ENCODE data around the gene ATP6V0B. TPM values are rescaled to one million over a fixed set of nuclear protein-coding genes. Genes with fewer than 3 reads are reported as not detected.
A peak's percentile ranks its signal among the peaks of the same experiment; 100 is the strongest.

ATP6V0B gene
- total RNA-seq, 1 donor from 2014 or later: 115 TPM

DNA sequence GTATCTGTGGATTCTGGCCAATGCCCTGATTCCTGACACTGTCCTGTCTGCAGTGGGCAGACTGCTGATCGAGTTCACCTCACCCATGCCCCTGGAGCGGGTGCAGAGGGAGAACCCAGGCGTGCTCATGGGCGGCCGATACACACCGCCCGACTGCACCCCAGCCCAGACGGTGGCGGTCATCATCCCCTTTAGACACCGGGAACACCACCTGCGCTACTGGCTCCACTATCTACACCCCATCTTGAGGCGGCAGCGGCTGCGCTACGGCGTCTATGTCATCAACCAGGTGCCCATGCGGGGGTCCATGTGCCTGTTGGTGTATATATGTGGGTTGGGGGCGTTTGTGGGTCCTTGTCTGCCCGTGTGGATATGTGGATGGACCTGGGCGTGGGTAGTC lies 6.9 kb downstream of the ATP6V0B start:
- H3K27me3 Mint-ChIP-seq: no peaks in the 10 kb centered on the region
- H3K4me3 Mint-ChIP-seq: peak overlapping the region; percentile 48
- H3K36me3 Mint-ChIP-seq: peaks cover 39% of the 10 kb centered on the region
- H3K27ac Mint-ChIP-seq: no peak overlapping the region
- H3K4me1 Mint-ChIP-seq (ENCODE audit: unreplicated experiment): peaks cover 43% of the 10 kb centered on the region
- DNase-seq (ENCODE audit: extremely low spot score, unreplicated experiment): no peak
- no peaks in the 10 kb centered on the region for H3K9me3 Mint-ChIP-seq
- TF ChIP-seq, protein P1, sequence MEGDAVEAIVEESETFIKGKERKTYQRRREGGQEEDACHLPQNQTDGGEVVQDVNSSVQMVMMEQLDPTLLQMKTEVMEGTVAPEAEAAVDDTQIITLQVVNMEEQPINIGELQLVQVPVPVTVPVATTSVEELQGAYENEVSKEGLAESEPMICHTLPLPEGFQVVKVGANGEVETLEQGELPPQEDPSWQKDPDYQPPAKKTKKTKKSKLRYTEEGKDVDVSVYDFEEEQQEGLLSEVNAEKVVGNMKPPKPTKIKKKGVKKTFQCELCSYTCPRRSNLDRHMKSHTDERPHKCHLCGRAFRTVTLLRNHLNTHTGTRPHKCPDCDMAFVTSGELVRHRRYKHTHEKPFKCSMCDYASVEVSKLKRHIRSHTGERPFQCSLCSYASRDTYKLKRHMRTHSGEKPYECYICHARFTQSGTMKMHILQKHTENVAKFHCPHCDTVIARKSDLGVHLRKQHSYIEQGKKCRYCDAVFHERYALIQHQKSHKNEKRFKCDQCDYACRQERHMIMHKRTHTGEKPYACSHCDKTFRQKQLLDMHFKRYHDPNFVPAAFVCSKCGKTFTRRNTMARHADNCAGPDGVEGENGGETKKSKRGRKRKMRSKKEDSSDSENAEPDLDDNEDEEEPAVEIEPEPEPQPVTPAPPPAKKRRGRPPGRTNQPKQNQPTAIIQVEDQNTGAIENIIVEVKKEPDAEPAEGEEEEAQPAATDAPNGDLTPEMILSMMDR (conservative IDR thresholded peaks at IDR 0.05): no peak

DNA sequence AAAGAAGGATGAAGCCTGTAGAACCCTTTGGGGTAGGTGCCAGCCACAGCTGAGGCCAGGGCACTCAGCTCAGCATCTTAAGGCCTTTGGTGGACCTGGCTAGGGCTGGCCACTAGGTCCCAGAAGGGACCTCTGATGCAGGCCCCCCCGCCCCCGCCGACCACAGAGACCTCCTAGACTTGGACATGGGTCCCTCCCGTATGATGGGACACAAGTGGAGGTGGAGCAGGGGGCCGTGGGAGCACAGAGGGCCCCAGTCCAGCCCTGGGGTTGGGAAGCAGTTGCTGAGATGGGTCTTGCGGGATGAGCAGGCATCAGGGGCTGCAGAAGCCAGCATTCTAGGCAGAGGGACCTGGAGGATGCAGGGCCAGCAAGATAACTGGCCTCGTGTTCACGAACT lies 7.5 kb downstream of the ATP6V0B start:
- TF ChIP-seq, protein P1 (conservative IDR thresholded peaks at IDR 0.05): no peak
- Mint-ChIP-seq H3K4me1 (ENCODE audit: unreplicated experiment) (peaks cover 41% of the 10 kb centered on the region), H3K36me3 (peaks cover 33% of the 10 kb centered on the region), H3K27ac (no peak overlapping the region), H3K27me3 (no peaks in the 10 kb centered on the region), H3K4me3 (peak overlapping the region; percentile 48), H3K9me3 (no peaks in the 10 kb centered on the region)
- DNase-seq (ENCODE audit: extremely low spot score, unreplicated experiment): peak; percentile 68

DNA sequence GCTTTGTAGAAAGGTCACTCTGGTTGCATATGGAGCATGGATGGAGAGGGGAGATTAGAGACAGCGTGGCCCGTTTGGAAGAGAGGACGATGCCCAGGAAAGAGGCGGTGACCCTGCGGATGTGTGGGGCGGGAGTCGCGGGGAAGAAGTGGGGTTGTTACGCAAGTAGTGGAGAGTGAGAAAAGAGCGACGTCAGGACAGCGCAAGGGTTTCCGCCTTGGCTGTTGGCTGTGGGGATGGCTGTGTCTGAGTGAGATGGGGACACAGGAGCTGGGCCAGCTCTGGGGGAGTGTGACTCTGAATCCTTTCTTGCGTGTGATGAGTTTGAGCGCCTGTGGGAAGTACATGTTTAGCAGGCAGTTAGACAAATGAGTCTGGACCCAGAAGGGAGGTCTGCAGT lies 8.0 kb downstream of the ATP6V0B start:
- peaks cover 35% of the 10 kb centered on the region for H3K4me1 Mint-ChIP-seq (ENCODE audit: unreplicated experiment)

DNA sequence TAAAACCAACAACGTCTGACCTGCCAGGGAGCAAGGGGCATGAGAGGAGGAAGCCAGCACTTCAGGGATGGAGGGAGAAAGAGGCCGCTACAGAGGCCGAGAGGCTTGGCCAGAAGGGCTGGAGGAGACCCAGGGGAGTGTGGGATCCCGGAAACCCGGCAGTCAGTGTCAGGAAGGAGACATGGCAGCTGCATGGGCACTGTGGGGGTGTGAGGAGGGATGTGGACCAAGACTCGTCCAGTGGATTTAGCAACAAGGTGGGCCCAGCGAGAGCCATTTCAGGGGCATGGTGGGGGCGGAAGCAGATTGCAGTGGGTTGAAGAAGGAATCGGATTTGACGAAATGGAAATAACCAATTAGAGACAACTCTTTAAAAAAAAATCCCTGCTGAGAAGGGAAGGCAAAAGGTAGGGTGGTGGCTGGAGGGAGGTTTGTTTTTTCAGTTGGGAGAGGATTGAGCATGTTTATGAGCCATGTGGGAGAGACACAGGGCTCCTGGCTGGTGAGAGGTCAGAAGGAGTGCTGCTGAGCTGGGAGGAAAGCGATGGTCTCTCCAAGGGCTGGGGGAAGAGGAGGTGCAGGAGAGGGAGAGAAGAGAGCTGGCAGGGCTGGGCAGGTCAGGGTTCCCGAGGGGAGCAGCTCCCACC lies 8.6 kb downstream of the ATP6V0B start:
- peak overlapping the region; percentile 23 for H3K27ac Mint-ChIP-seq

More for the DNA sequence above, 8.0 kb downstream of the ATP6V0B start:
- DNase-seq (ENCODE audit: extremely low spot score, unreplicated experiment): no peak
- H3K27ac Mint-ChIP-seq: peak overlapping the region; percentile 23
- H3K9me3 Mint-ChIP-seq: no peaks in the 10 kb centered on the region
- H3K36me3 Mint-ChIP-seq: peaks cover 28% of the 10 kb centered on the region
- TF ChIP-seq, protein P1 (conservative IDR thresholded peaks at IDR 0.05): no peak
- no peak overlapping the region for H3K4me3 Mint-ChIP-seq
- no peaks in the 10 kb centered on the region for H3K27me3 Mint-ChIP-seq

DNA sequence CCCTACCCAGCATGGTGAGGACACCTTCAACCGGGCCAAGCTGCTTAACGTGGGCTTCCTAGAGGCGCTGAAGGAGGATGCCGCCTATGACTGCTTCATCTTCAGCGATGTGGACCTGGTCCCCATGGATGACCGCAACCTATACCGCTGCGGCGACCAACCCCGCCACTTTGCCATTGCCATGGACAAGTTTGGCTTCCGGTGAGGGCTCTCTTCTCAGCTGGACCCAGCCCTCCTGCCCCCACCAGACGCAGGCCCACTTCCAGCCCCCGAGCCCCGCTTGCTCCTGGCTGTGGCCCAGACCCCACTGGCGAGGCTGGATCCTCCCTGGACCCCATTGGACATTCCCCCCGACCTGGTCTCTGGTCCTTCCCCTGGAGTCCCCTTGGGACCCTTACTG lies 10.1 kb downstream of the ATP6V0B start:
- H3K36me3 Mint-ChIP-seq: peaks cover 19% of the 10 kb centered on the region
- no peak overlapping the region for H3K4me3 Mint-ChIP-seq
- no peaks in the 10 kb centered on the region for H3K27me3 Mint-ChIP-seq
- no peak for DNase-seq (ENCODE audit: extremely low spot score, unreplicated experiment)
- H3K9me3 Mint-ChIP-seq: no peaks in the 10 kb centered on the region
- peaks cover 25% of the 10 kb centered on the region for H3K4me1 Mint-ChIP-seq (ENCODE audit: unreplicated experiment)
- H3K27ac Mint-ChIP-seq: no peak overlapping the region
- TF ChIP-seq, protein P1 (conservative IDR thresholded peaks at IDR 0.05): no peak

More for the DNA sequence above, 8.6 kb downstream of the ATP6V0B start:
- peak; percentile 65 for DNase-seq (ENCODE audit: extremely low spot score, unreplicated experiment)
- no peak overlapping the region for H3K4me3 Mint-ChIP-seq
- H3K9me3 Mint-ChIP-seq: no peaks in the 10 kb centered on the region
- H3K4me1 Mint-ChIP-seq (ENCODE audit: unreplicated experiment): peaks cover 29% of the 10 kb centered on the region
- peaks cover 23% of the 10 kb centered on the region for H3K36me3 Mint-ChIP-seq
- no peaks in the 10 kb centered on the region for H3K27me3 Mint-ChIP-seq
- TF ChIP-seq, protein P1 (conservative IDR thresholded peaks at IDR 0.05): no peak
